HTR-8/SVneo (cell line): ENCODE measurements around the gene GALNT17.

Source experiments
- DNase-seq: peaks from one replicate; pipeline ENCODE4 v3.0.0; 2011; ENCODE audit warnings: low spot score, mixed read lengths; ENCODE audit not compliant: insufficient read length
- FAIRE-seq: peaks from 2 replicates; lab custom pipeline; 2011; peaks lifted over from hg19 to GRCh38; lab: Jason Lieb, UNC

GALNT17 gene

DNA sequence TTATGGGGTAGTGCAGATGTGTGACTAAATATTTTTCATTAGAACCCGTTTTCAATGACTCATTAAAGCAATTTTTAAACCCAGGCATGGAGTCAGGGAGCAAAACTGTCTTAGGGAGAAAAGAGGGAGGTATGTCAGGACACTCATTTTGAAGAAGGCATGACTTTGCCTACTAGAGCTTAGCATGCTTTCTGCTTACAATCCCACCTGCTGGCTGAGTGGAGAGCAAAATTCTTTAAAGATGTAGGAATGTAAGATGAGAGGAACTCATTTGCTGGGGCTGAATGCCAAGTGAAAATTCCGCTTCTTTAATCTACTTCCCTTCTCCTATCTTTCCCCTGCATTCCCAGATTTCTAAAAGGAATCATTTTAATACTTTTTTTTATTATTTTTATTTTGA, 232.6 kb downstream of the GALNT17 start:
- no peak for DNase-seq
- FAIRE-seq = no peak

DNA sequence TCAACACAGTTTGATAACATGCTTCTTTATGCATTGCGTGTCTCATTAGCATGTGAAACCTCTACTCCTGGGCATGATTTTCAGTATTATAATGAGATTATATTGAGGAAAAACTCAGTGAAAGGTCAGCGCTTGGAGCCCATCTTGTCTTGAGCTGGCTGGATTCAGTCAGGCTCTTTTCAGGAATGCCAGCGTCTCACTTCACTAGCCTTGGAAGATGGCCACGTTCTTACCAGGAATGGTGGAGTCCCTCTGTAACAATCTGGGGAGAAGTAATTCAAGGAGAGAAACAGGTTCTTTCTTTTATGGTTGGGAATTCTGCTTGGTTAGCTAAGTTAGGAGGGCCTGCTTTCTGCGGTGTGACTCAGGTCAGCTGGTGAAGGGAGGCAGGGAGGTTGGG, 241.0 kb downstream of the GALNT17 start:
- FAIRE-seq (no peak), DNase-seq (no peak)

DNA sequence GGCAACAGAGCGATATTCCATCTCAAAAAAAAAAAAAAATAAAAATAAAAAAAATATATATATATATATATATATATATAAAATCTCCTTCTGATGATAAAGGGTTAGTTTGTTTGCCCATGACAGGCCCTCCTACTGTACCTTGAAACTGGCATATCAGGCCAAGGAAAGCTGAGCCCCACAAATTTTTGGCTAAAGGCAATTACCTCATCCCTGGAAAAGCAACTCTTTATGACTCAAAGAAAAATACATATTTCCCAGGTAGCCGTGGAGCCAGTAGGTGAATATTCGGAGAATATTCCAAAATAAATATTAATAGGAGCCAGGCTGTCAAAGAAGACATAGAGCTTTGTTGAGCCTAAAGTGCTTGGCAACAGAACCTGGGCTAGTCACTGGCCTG, 245.1 kb downstream of the GALNT17 start:
- FAIRE-seq (no peak), DNase-seq (no peak)

DNA sequence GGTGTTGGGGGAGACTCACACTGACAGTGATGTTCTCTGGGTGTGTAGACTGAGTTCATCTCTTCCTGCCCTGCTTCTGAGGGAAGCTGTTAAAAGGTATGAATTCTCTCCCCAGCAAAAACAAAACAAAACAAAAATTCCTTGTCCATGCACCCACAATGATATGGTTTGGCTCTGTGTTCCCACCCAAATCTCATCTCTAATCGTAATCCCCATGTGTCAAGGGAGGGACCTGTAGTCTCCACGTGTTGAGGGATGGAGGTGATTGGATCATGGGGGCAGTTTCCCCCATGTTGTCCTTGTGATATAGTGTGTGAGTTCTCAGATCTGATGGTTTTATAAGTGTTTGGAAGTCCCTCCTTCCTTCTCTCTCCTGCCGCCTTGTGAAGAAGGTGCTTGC, 245.5 kb downstream of the GALNT17 start:
- FAIRE-seq = no peak
- DNase-seq = no peak

DNA sequence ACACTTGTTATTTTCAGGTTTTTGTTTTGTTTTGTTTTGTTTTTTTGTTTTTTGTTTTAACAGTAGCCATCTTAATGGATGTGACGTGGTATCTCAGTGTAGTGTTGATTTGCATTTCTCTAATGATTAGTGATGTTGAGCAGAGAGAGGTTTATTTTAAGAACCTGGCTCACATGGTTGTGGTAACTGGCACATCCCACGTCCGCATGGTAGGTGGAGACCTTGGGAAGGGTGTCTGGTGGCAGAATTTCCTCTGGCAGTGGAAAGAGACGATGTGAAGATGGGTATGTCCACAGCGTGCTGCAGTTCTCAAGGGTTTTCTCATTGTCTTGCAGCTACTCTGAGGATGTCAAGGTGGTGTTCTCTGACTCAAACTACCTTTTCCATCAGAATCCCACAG, 252.2 kb downstream of the GALNT17 start:
- DNase-seq (no peak), FAIRE-seq (no peak)

DNA sequence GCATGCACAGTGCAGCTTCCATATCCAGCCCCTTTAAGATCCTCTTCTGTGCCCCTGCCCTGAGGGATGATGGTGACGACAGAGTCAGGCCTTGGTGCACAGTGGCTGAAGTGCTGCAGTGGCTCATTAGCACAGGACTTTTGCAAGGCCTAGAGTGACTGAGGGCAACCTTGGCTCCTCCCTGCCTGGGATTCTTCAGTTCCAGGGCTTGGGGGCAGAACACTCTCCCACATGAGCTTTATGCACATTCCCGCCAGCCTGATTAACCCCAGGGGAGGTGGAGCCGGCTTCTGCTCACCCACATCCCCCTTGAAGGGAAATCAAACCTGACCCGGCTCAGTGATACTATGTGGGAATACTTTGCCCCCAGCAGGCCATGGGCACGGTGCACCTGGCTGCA, 253.4 kb downstream of the GALNT17 start:
- FAIRE-seq (no peak), DNase-seq (no peak)

DNA sequence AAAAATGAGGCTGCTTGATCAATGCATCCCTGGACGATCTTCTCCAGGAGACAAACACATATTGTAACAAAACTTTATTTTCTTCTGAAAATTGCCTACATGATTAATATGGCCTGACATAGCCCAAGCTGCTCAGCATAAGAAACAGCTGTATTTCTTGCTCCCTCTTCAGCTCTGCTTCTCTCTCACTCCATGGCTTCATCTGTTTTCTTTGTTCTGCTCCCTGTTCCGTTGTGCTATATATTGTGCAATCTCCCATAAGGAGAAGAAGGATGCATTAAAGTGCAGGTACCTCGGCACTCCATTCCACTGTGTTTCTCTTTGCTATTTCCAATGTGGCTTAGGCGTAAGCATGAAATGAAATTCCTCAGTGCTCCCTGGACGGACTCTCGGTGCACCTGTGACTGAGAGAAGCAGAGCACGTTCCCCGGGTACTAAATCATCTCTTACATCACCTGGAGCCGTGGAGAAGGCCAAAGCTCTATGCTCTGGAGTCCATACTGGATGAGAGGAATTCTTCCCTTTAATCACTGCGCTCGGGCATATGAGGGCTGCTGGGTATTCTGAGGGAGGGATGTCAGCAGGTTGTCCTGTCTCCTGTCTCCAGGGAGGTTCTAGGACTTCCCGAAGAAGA, 254.3 kb downstream of the GALNT17 start:
- no peak for FAIRE-seq
- no peak for DNase-seq

DNA sequence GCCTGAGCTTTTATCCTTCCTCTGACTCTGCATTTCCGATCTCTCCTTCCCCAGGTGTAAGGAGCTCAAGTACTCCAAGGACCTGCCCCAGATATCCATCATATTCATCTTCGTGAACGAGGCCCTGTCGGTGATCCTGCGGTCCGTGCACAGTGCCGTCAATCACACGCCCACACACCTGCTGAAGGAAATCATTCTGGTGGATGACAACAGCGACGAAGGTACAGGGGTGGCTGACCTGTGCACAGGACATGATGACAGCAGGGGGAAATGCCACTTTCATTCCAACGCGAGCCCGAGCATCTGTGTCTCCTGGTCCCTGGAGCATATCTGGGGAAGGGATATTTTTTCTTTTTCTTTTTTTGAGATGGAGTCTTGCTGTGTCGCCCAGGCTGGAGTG, 256.2 kb downstream of the GALNT17 start:
- FAIRE-seq (no peak), DNase-seq (no peak)

DNA sequence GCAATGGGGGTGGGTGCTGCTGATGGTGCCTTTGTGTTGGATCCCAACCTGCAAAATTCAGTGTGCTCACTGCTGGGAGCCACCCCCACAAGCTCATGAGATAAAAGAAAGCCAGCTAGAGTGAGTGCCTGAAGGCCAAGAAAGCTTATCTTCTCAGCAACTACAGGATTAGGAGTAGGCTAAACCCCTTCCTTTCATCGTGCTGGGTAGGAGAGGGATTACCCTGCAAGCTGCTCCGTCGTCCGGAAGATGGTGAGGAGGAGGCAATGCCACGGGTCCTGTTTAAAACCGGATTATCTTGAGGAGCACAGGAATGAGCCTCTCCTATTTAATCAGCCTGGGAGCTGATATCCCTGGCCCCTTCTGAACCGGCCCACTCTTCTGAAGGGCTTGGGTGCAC, 258.0 kb downstream of the GALNT17 start:
- DNase-seq (no peak), FAIRE-seq (no peak)

DNA sequence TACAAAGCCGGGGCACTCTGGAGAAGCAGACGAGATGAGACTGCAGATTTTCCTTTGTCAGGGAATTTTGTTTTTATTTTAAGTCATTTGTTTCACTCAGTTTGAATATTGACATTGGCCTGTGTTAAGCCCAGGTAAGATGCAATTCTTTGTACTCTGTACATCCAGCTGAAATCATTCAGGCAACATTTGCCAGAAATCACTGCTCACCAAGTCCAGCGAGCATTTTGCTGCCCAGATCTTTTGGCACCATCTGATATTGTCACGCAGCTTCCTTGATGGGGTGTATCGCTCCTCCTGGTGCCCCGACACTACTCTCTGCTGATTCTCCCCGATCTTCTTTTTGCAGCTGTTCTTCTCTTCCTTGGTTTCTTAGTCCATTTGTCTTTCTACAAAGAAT, 261.7 kb downstream of the GALNT17 start:
- DNase-seq = no peak
- no peak for FAIRE-seq

DNA sequence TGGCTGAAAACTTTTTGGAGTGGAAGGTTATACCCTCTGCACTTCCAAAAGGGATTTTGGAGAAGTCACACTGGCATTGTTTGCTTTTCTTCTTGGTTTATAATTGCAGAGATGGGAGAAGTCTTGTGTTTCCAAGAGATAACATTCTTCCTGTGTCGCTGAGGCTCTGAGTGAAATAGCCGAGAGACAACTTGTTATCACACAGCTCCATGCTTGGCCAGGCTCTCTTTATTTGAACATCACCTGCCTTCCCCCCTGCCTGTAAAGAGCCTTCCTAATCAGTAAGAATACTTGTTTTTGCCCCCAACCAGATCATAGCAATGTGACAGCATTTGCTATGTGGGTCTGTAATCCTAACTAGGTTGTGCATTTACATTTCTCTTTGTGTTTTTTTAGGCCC, 270.7 kb downstream of the GALNT17 start:
- FAIRE-seq (no peak), DNase-seq (no peak)

DNA sequence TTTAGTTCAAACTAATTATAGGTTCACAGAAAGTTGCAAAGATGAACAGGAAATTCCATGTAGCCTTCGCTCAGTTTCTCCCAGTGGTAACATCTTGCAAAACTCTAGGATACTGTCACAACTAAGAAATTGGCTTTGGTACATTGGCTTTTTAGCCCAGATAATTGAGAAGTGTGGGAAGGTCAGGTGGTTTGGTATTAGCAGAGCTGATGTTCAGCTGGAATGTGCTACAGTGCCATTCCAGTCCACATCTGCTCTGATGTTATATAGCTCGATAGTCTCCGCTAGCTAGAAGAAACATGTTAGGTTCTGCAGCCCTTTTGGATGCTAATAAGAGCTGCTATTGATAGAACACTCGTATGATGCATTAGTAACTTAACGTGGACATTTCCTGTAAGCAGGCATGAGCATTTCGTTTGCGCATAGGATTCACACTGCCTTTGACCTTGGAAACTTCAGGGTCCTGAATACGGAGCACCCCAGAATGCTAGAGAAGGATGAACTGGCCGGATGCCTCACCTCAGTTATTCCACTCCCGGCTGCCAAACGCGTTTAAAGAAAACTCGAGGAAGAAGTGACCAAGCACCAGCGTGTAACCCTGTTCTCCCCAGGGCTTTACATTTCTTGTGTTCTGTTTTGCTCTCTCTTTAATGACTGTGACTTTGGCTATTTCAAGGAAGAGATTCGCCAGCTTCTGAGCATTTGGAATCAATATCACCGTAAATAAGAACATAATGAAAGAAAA, 271.4 kb downstream of the GALNT17 start:
- FAIRE-seq (no peak), DNase-seq (no peak)

DNA sequence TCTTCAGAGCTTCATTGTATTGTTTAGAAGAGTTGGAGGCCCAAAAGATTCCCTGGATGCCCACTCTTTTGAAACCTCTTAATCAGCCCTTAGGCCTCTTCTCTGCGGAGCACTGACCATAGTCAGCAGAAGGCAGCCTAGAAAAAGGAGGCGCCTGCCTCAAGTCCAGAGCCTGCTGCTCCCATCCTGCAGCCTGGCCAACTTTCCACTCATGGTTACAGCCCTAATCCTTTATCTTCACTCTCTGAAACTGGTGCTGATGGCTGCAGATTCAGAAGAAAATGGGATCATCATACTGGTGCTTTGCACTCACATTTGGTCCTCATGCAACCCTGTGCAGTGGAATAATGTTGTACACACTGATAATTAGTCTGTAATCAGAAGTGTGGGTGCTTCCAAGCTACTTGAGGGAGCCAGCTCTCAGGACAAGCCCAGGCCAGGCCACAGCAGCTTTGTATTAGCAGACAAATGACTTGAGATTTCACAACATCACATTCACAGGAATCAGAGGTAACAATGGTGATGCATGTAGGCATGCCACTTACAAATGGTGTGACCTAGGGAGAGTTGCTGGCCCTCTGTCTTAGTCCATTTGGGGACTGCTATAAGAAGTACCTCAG, 272.9 kb downstream of the GALNT17 start:
- FAIRE-seq = no peak
- no peak for DNase-seq

DNA sequence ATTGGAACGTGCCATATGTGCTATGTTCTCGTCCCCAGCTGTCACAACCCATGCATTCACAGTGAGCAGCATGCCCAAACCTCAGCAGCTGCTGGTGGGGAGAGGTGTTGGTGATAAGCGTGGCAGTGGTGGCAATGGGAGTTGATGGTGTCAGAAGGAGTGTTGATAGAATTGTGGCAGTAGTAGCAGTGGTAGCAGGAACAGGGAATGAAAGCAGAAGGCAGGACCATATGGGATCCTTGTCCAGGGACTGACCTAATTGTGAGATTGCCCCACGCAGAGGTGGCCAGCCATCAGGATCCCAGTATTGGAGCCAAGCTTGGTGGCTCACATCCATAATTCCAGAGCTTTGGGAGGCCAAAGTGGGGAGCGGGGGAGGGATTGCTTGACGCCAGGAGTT, 276.3 kb downstream of the GALNT17 start:
- DNase-seq (no peak), FAIRE-seq (no peak)

DNA sequence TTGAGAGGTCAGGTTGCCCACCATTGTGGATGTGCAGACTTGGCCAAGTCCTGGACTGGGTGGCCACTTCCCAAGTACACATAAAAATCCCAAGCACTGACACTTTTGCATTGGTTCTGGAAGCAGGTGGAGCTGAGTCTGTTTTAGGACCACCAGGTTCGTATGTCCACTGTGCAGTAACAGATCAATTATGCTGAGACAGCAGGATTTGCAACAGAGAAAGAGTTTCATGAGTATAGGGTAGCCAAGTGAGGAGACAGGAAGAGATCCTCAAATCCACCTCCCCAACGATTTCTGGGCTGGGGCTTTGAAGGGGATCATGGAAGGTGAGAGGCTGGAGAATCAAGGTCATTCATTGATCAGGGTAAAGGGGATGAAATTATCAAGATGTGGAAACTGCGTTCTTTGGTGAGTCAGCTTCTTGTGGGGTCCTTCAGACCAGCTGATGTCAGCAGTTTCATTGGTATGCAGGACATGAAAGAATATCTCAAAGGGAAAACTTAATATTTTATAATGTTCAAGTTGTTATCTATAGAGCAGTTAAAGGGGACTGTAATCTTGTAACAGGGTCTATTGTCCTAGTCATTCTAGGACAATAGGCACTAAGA, 277.7 kb downstream of the GALNT17 start:
- FAIRE-seq (no peak), DNase-seq (no peak)

DNA sequence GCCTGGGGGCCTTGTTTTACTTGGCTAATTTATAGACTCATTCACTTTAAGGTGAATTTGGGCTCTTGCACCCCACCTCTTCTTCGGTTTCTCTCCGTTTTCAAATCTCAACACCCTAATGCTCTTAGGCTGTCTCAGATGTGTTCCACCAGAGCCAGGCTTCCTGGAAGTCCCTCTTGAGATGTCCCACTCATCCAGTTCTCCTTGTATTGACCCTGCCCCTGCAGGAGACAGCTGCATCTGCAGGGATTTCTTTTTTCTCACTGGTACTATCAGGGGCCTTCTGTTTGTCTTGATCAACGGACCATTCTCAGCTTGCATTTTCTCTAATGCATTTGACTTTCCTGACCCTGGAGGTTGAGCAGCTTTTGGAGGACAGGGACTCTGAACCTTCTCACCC, 279.5 kb downstream of the GALNT17 start:
- DNase-seq (no peak), FAIRE-seq (no peak)

DNA sequence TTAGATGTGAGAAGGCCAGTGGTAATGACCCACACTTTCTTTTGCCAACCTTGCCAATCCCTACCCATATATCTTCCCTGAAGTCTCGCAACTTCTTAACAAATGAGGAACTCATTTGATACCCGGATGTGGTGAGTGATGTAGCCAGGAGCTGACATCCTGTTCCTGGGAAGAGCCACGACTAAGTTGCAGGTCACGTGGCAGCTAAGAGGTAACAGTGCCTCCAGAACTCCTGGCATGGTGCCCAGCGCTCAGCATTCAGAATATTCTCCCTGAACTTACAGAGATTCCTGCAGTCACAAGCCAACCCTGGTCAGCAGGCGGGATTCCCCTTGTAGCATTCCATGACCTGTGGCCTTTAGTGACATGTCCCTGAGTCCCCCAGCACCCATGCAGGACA, 282.5 kb downstream of the GALNT17 start:
- no peak for FAIRE-seq
- no peak for DNase-seq

DNA sequence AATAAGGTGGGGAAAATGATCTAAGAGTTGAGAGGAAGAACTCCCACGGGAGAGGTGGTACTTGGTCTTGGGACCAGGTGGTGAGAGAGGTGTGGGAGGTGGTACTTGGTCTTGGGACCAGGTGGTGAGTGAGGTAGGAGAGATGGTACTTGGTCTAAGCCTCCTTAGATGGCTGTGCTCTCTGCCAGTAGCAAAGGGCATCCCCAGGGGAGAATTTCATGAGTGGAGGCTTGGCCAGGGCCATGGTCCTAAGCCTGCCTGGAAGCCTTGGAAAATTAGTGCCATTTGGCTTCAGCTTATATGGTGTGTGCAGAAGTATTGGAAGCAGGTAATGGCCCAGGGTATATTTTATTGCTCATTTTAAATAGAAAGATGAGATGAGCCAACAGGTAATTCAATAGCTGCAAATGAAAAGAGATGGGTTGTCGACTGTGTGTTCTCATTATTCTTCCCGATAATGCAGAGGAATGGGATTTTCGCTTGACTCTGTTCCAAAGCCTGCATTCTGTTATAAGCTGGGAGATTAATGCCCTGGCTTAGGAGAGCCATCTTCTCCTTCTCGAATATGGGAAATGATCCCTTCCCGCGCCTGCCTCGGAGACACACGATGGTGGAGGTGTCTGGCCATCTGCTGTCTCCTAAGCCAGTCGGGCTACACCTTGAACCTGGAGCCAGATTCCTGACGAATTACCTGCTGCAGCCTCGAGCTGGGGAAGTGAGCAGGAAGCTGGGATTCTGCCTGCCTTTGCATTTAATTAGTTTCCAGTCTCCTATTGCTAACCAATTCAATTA, 287.8 kb downstream of the GALNT17 start:
- FAIRE-seq = no peak
- no peak for DNase-seq

DNA sequence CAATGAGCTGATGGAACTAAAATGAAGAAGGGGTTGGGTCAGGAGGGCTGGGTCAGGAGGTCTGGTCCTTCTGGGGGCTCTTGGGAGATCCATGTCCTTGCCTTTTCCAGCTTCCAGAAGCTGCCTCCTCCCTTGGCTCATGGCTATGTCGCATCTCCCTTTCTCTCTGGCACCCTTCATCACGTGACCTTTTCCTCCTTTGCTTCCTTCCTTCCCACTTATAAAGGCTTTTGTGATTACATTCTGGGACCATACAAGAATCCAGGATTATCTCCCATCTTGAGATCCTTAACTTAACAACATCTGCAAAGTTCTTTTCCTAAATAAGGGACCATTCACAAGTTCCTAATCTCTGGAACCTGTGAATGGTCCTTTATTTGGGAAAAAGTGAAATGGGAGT, 290.2 kb downstream of the GALNT17 start:
- no peak for FAIRE-seq
- no peak for DNase-seq

DNA sequence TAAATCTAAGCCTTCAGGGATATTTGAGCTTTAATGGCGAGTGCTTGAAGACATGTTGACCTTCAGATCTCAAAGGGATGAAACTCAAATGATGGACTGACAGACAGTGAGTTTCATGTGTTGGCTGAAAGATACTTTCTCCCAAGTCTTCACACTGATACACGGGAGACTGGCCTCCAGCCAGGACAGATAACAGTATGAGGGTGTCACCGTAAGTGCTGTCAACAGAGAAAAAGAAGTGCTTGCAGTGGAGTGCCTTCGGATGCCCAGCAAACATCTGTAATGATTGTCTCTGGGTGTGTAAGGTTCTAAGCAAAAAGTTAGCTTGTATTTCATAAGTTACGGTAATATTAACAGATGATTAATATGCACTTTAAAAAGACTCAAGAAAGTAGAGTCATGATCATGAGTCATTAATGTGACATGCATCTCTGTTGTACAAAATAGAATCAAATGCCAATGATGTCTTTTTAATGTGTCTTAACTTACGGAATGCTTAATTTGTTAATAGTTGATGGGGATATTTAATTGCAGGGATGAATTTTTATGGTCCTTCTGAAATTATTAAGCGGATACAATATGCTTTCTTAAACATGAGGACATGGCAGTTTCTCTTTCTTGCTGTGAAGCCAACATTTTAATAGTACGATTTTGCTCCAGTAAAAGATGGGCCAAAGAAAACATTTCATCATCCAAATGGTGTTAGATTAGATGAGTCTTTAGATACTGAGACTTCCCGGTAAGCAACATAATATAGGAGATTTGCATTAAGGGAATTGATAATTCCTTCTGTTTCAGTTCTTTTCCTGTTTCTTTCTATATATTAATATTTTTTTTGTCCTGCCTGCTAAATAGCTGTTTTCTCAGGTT, 292.5 kb downstream of the GALNT17 start:
- FAIRE-seq (no peak), DNase-seq (no peak)
